GM18870 (cell line): ENCODE results near the gene PFDN1.
"Not testable (repeated sequence)": the region's sequence is repeated elsewhere in the genome, so short reads cannot be mapped to it uniquely, and the experiment has no call there.

Source experiments
- ATAC-seq: cut with Tn5 transposase; IDR thresholded peaks from one replicate; pipeline ENCODE4 v1.9.1; 2021; ENCODE audit warnings: moderate library complexity; ENCODE audit not compliant: unreplicated experiment

The PFDN1 gene, protein sequence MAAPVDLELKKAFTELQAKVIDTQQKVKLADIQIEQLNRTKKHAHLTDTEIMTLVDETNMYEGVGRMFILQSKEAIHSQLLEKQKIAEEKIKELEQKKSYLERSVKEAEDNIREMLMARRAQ

DNA sequence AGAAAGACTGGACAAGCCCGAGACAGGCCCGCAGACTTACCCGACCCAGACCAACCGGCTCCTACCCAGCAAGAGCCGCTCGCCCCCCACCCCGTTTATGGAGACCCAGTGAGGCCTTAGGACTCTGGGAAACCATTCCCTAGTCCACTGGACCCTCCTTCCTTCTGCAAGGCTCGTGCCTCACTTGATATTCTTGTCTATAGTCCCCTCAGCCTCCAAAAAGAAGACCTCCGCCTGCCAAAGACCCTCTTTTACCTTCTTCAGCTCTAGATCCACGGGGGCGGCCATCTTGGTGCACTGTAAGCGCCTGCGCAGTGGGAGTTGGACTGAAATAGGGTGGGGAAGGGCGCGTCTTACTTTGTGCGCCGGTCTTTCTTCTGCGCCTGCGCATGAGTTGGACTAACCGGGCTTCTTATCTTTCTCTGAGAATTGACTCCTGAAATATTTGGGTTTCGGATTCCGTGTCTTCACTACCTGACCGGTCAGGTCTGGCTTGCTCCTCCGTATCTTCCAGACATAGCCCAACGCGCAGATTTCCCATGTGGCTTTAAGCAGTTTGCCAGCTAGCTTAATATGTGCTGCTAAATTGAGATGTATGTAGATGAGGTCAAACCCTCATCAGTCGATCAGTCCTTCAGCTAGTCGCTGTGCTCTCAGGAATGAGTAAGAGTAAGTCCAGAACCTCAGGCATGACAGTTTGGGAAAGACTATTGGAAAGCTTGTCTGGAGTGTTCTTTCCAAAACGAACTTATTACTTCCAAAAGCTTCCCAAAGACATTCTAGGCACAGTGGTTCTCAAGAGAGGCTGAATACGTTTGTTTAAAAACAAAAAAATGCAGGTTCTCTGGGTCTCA is at the start of gene PFDN1:
PFDN1 (minus strand) TSS at position 316 of the 854 bp plus-strand sequence; CDS start at position 288, 28 bp downstream.
- ATAC-seq, result peak; percentile 92

- peak; percentile 69 for ATAC-seq
These were observed 48.9 kb upstream of the PFDN1 start for GRCh38 chr5:140351609-140352334.

- no peak for ATAC-seq
These were observed 46.3 kb upstream of the PFDN1 start for GRCh38 chr5:140349244-140349643.

DNA sequence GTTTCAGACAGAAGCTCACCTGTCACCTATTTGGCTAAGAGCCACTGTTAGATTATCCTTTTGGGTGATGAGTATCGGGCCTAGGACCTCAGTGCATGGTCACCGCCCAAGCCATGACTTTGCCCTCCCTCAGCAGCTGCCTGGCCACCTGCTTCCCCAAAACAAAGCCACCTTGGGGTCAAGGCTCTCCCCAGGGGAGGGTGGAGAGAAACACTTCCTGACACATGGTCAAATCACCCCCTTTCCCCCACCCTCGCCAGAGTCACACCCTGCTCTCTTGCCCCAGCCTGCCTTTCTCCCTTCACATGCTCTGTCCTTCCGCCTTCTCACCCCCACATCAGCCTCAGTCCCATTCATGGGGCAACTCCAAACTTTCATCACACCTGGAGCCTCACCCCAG is 45.2 kb upstream of the PFDN1 start:
- ATAC-seq, result no peak

GRCh38 chr5:140347360-140347759 is 44.5 kb upstream of the PFDN1 start:
- ATAC-seq, result no peak

DNA sequence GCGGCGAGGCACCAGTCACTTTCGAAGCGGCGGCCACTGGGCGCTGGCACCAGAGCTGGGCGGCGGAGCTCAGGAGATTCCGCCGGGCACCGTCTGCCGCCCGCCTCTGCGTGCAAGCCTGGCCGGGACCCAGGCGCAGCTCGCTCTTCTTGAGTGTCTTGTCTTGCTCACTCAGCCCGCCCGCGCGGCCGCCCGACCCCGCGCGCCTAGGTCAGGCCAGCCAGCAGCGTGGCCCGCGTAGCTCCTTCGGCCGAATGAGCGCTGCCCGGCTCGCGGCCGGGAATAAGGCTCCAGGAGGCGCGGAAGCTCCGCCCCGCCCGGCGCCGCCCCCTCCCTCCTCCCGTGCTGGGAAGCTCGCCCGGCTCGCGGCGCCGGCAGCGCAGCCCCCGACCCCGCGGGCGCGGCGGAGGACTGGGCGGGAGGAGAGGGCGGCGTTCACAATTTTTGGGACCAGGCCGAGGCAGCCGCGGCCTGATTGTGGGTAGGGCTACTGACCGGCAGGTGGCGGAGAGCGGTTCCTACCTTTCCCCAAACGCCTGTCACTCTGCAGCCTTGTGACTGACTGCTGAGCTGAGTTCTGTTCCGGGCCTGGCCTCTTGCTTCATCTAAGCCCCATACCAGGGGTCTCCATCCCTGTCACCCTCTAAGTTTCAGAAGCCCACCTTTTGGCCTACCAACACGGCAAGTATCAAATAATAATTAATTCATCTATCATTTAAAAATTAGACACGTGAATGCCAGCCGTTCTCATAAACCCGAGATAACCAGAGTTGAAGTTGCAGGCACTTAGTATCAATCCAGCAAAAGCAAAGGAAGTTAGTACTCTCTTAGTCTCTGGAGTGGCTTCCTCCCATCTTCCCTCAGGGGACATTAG is 43.7 kb upstream of the PFDN1 start, which contains the start of gene HBEGF:
HBEGF (minus strand) TSS at position 256 of the 874 bp plus-strand sequence. CDS start 275 bp downstream, outside the sequence.
- peak; percentile 60 for ATAC-seq

GRCh38 chr5:140345919-140346347 is 43.0 kb upstream of the PFDN1 start:
- ATAC-seq, result peak; percentile 5

- no peak for ATAC-seq
These were observed 42.0 kb upstream of the PFDN1 start for GRCh38 chr5:140344683-140345423.

- ATAC-seq, result not testable (repeated sequence)
These were observed 40.9 kb upstream of the PFDN1 start for GRCh38 chr5:140343849-140344248.

DNA sequence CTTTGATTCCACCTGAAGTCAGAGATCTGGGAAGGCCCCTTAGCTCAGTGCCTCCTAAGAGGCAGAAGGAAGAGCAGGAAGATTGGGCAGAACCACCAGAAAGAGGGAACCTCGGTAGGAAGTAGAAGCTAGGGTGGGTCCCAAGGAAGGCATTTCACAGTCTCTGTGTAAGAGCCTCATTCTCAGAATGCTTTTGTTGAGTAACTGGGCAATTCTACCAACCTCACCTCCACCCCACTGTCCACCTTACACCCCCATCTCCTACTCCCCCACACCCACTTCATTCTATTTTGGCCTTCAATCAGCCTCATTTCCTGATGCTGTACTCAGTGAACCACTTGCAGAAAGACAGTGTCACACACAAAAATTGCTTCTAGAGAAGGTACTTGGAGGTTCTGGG is 40.0 kb upstream of the PFDN1 start:
- no peak for ATAC-seq

DNA sequence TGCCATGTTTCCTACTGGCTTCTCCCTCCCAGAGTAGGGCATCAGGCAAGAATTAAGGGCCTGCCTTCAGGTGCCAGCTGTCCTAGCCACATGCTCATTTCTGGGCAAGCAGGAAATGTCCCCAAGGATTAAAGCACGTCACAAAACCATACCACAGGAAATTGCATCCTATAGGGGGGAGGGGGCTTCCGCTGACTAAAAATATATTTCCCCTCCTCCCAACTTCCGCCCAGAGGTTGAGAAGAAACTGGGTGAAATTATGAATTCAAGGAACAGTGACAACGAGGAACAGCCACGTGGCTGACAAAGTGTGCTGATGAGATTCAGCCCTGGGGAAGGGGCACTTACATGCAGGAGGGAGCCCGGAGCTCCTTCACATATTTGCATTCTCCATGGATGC is 39.4 kb upstream of the PFDN1 start:
- ATAC-seq, result no peak

- no peak for ATAC-seq
These were observed 38.7 kb upstream of the PFDN1 start for GRCh38 chr5:140341591-140341990.

DNA sequence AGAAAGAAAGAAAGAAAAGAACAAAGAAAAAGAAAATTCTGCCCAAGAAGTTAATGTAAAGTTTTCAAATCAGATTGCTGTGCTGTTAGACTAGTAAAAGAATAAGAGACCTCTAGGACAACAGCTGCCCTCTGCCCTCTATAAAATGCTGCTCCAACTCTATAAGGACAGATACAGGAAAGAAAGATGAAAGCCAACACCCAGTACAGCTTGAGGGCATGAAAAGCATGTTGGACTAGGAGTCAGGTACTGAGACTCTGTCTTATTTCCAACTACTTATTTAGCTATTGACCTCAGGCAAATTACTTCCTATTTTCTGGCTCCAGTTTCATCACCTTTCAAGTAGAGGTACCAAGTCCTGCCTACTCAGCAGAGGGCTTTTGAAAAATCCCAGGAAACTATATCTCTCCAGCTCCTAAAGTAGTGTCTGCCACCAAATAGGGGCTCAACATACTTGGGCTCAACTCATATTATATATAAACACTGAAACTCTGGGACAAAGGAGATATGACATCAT is 37.8 kb upstream of the PFDN1 start:
- ATAC-seq, result no peak

GRCh38 chr5:140339636-140340035 is 36.7 kb upstream of the PFDN1 start:
- no peak for ATAC-seq

- no peak for ATAC-seq
These were observed 36.0 kb upstream of the PFDN1 start for GRCh38 chr5:140338908-140339307.

- no peak for ATAC-seq
These were observed 35.4 kb upstream of the PFDN1 start for GRCh38 chr5:140338336-140338735.

DNA sequence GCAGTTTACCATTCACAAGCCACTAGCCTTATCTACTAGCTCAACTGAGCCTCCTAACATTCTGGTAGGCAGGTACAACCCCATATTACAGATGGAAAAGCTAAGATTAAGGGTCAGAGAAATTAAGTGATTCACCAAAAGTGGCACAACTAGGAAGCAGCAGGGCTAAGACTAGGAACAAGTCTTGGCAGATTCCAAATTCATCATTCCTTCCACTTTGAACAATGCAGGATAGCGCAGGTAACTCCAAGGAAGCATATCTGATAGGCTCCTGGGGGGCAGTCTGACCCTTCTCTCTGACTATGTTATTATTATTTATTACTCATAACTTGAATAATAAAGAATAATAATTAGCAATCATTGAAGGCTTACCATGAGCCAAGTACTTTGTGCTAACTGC is 35.0 kb upstream of the PFDN1 start:
- ATAC-seq, result no peak

DNA sequence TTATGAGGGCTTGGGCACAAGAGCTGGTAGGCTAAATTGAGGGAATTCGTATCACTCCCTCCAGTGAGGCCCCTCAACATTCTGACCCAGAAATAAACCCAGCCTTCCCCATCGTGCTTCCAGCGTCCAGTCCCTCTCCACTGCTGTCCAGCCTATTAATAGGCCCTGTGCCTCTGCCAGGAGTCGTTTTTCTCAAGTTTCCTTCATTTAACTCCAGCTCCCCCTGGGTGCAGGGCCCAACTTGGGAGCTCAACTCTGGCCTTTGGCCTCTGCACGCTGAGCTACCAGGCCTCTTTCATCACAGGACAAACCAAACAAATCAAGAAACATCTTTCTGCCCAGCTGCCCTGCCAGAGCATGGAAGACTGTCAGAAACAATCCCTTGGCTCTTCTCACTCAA is 33.5 kb upstream of the PFDN1 start:
- ATAC-seq, result no peak

DNA sequence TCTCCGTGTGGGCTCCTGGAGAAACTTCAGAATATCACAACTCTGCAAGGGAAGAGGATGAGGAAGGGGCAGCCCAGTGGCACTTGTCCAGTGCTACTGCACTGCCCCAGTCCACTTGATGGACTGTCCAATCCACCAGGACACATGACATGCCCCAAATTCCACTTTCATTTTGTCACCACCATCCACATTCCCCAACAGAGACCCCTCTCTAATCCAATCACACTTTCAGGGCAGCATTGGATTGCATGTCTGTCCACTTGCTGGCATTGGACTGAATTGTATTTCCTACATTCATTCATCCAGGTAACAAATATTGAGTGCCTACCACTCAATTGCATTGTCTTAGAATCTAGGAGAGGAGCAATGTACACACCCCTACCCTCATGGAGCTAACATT is 28.7 kb upstream of the PFDN1 start:
- ATAC-seq, result no peak
